ENCODE data around the gene AIG1.

The AIG1 gene

DNA sequence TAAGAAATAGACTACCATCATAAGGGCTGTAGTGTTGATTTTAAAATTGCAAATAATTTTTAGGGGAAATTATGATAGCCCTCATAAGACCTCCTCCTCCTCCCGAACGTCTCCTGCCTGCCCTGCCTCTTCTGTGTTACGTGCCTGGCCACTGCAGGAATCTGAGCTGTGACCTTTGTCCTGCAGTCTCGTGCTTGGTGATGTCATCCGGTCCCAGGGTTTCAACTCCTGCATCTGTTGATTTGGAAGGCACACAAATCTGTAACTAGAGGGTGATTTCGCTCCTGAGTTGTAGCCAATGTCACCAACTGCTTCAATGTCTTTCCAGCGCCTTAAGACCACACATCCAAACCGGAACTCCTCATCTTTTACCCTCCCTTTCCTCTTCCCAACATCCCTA lies 163.2 kb downstream of the AIG1 start:
- Histone ChIP-seq H3K4me1 (peaks cover 5% of the 10 kb centered on the region), H3K4me2 (ENCODE audit: low read length) (no peak overlapping the region), H3K36me3 (ENCODE audit: control insufficient read depth, insufficient read depth, low read length) (no peaks in the 10 kb centered on the region), H3K9ac (no peak overlapping the region), H3K4me3 (ENCODE audit: low read depth, low read length) (no peak overlapping the region), H2AFZ (no peak overlapping the region), H3K79me2 (no peaks in the 10 kb centered on the region), H3K9me3 (ENCODE audit: control insufficient read depth, low read length) (no peaks in the 10 kb centered on the region), H3K27me3 (ENCODE audit: control insufficient read depth, insufficient read depth, low read length) (no peaks in the 10 kb centered on the region), H3K27ac (no peak overlapping the region)
- TF ChIP-seq, protein P1, sequence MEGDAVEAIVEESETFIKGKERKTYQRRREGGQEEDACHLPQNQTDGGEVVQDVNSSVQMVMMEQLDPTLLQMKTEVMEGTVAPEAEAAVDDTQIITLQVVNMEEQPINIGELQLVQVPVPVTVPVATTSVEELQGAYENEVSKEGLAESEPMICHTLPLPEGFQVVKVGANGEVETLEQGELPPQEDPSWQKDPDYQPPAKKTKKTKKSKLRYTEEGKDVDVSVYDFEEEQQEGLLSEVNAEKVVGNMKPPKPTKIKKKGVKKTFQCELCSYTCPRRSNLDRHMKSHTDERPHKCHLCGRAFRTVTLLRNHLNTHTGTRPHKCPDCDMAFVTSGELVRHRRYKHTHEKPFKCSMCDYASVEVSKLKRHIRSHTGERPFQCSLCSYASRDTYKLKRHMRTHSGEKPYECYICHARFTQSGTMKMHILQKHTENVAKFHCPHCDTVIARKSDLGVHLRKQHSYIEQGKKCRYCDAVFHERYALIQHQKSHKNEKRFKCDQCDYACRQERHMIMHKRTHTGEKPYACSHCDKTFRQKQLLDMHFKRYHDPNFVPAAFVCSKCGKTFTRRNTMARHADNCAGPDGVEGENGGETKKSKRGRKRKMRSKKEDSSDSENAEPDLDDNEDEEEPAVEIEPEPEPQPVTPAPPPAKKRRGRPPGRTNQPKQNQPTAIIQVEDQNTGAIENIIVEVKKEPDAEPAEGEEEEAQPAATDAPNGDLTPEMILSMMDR (IDR thresholded peaks at IDR 0.05) = no peak

DNA sequence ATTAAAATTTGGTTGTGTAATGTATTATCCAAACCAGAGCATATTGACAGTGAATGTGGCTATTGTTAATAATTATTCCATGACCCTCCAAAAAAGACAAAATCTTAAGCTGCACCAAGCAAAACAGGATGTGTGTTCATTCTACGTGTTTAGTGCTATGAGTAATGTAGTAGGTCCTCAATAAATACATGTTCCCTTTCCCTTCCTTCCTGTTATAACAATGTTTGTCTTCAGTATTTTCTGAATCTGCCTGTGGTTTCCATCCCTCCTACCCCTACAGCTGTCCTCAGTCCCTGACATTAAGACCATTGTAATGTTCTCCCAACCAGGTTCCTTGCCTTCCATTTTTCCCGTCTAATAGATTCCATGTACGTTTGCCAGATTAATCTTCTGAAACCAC lies 163.8 kb downstream of the AIG1 start:
- Histone ChIP-seq H3K27me3 (ENCODE audit: control insufficient read depth, insufficient read depth, low read length) (no peaks in the 10 kb centered on the region), H2AFZ (no peak overlapping the region), H3K9ac (no peak overlapping the region), H3K4me1 (peaks cover 5% of the 10 kb centered on the region), H3K27ac (no peak overlapping the region), H3K79me2 (no peaks in the 10 kb centered on the region), H3K9me3 (ENCODE audit: control insufficient read depth, low read length) (no peaks in the 10 kb centered on the region), H3K4me2 (ENCODE audit: low read length) (no peak overlapping the region), H3K4me3 (ENCODE audit: low read depth, low read length) (no peak overlapping the region), H3K36me3 (ENCODE audit: control insufficient read depth, insufficient read depth, low read length) (no peaks in the 10 kb centered on the region)
- TF ChIP-seq, protein P1 (IDR thresholded peaks at IDR 0.05) = no peak

DNA sequence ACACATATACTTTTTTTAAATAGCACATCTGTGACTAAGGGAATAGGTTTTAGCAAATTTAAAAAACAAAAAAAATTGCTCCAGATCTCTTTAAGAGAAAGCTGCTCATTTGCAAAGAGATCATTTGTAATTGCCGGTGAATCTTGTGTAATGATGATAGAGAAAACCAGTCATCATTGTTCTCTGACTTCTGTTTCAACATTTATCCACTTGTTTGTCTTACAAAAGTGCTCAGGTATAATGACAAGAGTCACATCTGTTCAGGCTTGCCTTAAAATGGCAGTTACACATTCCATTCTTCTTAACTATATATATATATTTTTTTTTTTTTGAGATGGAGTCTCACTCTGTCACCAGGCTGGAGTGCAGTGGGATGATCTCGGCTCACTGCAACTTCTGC lies 165.2 kb downstream of the AIG1 start:
- Histone ChIP-seq H3K4me2 (ENCODE audit: low read length) (no peak overlapping the region), H2AFZ (no peak overlapping the region), H3K36me3 (ENCODE audit: control insufficient read depth, insufficient read depth, low read length) (no peaks in the 10 kb centered on the region), H3K27me3 (ENCODE audit: control insufficient read depth, insufficient read depth, low read length) (no peaks in the 10 kb centered on the region), H3K4me1 (no peaks in the 10 kb centered on the region), H3K9me3 (ENCODE audit: control insufficient read depth, low read length) (no peaks in the 10 kb centered on the region), H3K27ac (no peak overlapping the region), H3K79me2 (no peaks in the 10 kb centered on the region), H3K9ac (no peak overlapping the region), H3K4me3 (ENCODE audit: low read depth, low read length) (no peak overlapping the region)
- TF ChIP-seq, protein P1 (IDR thresholded peaks at IDR 0.05) = no peak

DNA sequence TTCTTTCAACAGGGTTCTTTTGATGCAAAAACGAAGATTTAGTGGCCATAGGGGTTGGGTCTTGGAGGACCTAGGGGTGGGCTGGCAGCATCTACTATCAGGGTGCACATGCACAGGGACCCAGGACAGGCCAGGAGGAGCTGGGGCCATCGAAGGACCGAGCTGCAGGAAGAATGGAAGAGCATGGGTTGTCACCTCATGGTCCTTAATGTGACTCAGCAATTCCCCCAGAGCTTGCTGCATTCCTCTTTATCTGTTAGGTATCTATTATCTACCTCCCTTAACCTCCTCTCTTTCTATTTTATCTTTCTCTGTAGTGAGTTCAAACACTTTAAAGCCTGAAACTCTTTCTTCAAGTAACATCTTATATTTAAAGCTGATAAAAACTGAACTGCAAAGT lies 167.0 kb downstream of the AIG1 start:
- H3K4me2 ChIP-seq (ENCODE audit: low read length) = no peak overlapping the region
- TF ChIP-seq, protein P1 (IDR thresholded peaks at IDR 0.05) = no peak
- H3K9me3 ChIP-seq (ENCODE audit: control insufficient read depth, low read length) = no peaks in the 10 kb centered on the region
- no peaks in the 10 kb centered on the region for H3K36me3 ChIP-seq (ENCODE audit: control insufficient read depth, insufficient read depth, low read length)
- H2AFZ ChIP-seq = no peak overlapping the region
- H3K27me3 ChIP-seq (ENCODE audit: control insufficient read depth, insufficient read depth, low read length) = no peaks in the 10 kb centered on the region
- H3K4me1 ChIP-seq = no peaks in the 10 kb centered on the region
- H3K9ac ChIP-seq = no peak overlapping the region
- no peak overlapping the region for H3K4me3 ChIP-seq (ENCODE audit: low read depth, low read length)
- H3K79me2 ChIP-seq = no peaks in the 10 kb centered on the region
- H3K27ac ChIP-seq = no peak overlapping the region

DNA sequence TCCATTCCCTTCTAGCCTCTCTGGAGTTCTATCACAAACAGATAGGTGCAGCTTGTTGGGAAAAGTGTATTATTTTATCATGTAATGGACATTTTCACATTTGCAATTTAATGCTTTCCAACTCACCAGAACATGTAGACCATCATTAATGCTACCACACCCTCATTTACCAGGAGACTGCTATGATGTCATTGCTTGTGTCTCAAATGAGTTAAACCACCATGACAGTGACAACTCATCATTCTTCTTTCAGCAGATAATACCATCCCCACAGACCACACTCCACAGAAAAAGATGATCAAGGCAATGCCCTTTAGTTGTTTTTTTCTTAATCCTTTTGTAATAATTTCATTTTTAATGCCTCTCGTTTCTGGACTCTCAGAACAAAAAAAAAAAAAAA lies 168.7 kb downstream of the AIG1 start:
- Histone ChIP-seq H3K79me2 (no peaks in the 10 kb centered on the region), H3K9ac (no peak overlapping the region), H2AFZ (no peak overlapping the region), H3K4me3 (ENCODE audit: low read depth, low read length) (no peak overlapping the region), H3K9me3 (ENCODE audit: control insufficient read depth, low read length) (no peaks in the 10 kb centered on the region), H3K4me2 (ENCODE audit: low read length) (no peak overlapping the region), H3K36me3 (ENCODE audit: control insufficient read depth, insufficient read depth, low read length) (no peaks in the 10 kb centered on the region), H3K4me1 (no peaks in the 10 kb centered on the region), H3K27ac (no peak overlapping the region), H3K27me3 (ENCODE audit: control insufficient read depth, insufficient read depth, low read length) (no peaks in the 10 kb centered on the region)
- TF ChIP-seq, protein P1 (IDR thresholded peaks at IDR 0.05) = no peak

Data from parathyroid adenoma (tissue), 2 donors.